Measurements from ENCODE around the gene ZNF566. TPM values are rescaled to one million over a fixed set of nuclear protein-coding genes. Genes with fewer than 3 reads are reported as not detected.

ZNF566 gene
- total RNA-seq, 1 donor from 2014 or later = 20.8 TPM

GRCh38 chr19:36420961-36421748 lies 68.2 kb downstream of the ZNF566 start:
- H3K4me3 Mint-ChIP-seq = no peak overlapping the region
- H3K4me1 Mint-ChIP-seq = peaks cover 21% of the 10 kb centered on the region
- DNase-seq (ENCODE audit: low read depth, low spot score) = no peak
- TF ChIP-seq, protein P1, sequence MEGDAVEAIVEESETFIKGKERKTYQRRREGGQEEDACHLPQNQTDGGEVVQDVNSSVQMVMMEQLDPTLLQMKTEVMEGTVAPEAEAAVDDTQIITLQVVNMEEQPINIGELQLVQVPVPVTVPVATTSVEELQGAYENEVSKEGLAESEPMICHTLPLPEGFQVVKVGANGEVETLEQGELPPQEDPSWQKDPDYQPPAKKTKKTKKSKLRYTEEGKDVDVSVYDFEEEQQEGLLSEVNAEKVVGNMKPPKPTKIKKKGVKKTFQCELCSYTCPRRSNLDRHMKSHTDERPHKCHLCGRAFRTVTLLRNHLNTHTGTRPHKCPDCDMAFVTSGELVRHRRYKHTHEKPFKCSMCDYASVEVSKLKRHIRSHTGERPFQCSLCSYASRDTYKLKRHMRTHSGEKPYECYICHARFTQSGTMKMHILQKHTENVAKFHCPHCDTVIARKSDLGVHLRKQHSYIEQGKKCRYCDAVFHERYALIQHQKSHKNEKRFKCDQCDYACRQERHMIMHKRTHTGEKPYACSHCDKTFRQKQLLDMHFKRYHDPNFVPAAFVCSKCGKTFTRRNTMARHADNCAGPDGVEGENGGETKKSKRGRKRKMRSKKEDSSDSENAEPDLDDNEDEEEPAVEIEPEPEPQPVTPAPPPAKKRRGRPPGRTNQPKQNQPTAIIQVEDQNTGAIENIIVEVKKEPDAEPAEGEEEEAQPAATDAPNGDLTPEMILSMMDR (conservative IDR thresholded peaks at IDR 0.05) = no peak
- no peak overlapping the region for H3K27ac Mint-ChIP-seq (ENCODE audit: unreplicated experiment)
- H3K27me3 Mint-ChIP-seq (ENCODE audit: low read depth) = peaks cover 2% of the 10 kb centered on the region
- peaks cover 17% of the 10 kb centered on the region for H3K36me3 Mint-ChIP-seq (ENCODE audit: low read depth)
- peaks cover 8% of the 10 kb centered on the region for H3K9me3 Mint-ChIP-seq

DNA sequence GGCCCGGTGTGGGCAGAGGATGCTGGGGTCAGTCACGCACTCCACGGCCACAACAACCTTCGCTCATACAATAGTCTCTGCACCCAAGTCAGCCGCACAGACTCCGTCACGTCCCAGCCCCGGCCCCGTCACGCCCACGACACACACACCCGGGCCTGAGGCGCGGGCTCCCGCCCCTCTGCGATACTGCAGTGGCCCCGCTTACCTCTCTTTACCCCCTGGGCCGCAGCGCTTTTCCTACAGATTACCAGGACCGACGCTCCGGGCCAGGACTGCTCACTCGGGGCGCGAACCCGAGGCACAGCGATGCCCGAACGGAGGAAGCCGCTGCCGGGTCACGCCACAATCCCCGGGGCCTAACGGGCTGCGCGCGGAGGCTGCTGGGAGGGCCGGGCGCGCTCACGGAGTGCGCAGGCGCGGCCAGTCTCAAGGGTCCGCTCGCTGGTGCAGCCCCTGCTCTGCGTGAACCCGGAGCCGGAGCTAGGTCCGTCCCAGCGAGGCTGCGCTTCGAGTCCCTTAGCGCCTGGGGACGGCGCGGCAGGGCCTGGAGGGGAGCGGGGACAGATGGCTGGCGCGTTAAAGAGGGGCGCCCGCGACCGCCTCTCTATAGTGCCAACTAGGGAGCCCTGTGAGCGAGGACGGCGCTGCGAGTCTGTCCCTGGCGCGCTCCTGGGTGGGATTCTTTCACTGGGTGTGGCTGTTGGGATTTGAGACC lies 70.9 kb downstream of the ZNF566 start, which contains the start of gene ZFP82:
ZFP82 (minus strand) TSS at position 358 of the 715 bp plus-strand sequence. CDS start 8,855 bp downstream, outside the sequence.
- Mint-ChIP-seq H3K9me3 (peaks cover 5% of the 10 kb centered on the region), H3K36me3 (ENCODE audit: low read depth) (peaks cover 34% of the 10 kb centered on the region), H3K27me3 (ENCODE audit: low read depth) (no peaks in the 10 kb centered on the region), H3K4me3 (peak within 1 kb of the TSS; percentile 97), H3K27ac (ENCODE audit: unreplicated experiment) (peak within 1 kb of the TSS; percentile 98), H3K4me1 (peaks cover 21% of the 10 kb centered on the region)
- peak; percentile 74 for DNase-seq (ENCODE audit: low read depth, low spot score)
- TF ChIP-seq, protein P1 (conservative IDR thresholded peaks at IDR 0.05) = no peak

- Mint-ChIP-seq H3K27ac (ENCODE audit: unreplicated experiment) (peak overlapping the region; percentile 98), H3K9me3 (peaks cover 5% of the 10 kb centered on the region), H3K4me1 (peaks cover 21% of the 10 kb centered on the region), H3K27me3 (ENCODE audit: low read depth) (no peaks in the 10 kb centered on the region), H3K4me3 (peak overlapping the region; percentile 97), H3K36me3 (ENCODE audit: low read depth) (peaks cover 40% of the 10 kb centered on the region)
- TF ChIP-seq, protein P1 (conservative IDR thresholded peaks at IDR 0.05) = no peak
- DNase-seq (ENCODE audit: low read depth, low spot score) = peak; percentile 12
Measured at GRCh38 chr19:36417752-36418286, 71.5 kb downstream of the ZNF566 start.

DNA sequence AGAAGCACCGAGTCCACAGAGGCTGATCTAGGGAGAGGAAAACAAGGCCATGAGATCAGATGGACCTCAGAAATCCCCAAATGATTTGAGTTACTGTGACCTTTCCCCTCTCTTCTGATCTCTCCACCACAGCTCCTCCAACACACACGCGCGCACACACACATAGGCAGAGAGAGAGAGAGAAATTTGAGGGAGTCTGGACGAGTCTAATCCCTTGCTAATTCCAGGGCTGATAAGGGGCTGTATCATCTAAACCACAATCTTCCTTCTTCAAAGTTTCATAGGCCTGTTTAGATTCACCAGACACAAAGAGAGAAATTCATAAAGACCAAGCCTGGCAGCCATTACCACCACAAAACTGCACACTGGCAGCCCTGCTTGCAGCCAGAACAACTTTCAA lies 79.5 kb downstream of the ZNF566 start:
- DNase-seq (ENCODE audit: low read depth, low spot score) = no peak
- Mint-ChIP-seq H3K27ac (ENCODE audit: unreplicated experiment) (no peak overlapping the region), H3K27me3 (ENCODE audit: low read depth) (no peaks in the 10 kb centered on the region), H3K36me3 (ENCODE audit: low read depth) (peaks cover 73% of the 10 kb centered on the region), H3K4me3 (no peak overlapping the region), H3K9me3 (peaks cover 22% of the 10 kb centered on the region), H3K4me1 (no peaks in the 10 kb centered on the region)
- TF ChIP-seq, protein P1 (conservative IDR thresholded peaks at IDR 0.05) = no peak

DNA sequence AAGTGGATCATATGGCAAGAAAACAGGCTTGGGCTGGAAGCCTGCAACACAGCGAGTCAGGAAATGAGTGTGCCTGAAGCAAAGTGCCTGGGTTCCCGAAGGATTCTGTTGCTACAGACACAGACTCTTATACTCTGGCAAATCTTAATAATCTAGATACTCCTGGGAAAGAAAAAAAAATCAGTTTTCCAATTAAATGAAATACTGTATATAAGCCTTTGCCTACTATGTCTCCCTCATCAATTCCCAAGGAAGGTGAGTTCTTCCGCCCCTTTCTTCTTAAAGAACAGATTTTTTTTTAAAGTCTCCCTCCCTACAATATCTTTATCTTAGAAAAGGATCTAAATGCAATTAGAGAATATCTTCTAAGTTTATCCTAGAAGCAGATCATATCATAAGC lies 81.3 kb downstream of the ZNF566 start:
- H3K27me3 Mint-ChIP-seq (ENCODE audit: low read depth) = no peaks in the 10 kb centered on the region
- DNase-seq (ENCODE audit: low read depth, low spot score) = no peak

More for the DNA sequence above, 81.3 kb downstream of the ZNF566 start:
- TF ChIP-seq, protein P1 (conservative IDR thresholded peaks at IDR 0.05) = no peak
- Mint-ChIP-seq H3K9me3 (peaks cover 25% of the 10 kb centered on the region), H3K36me3 (ENCODE audit: low read depth) (peaks cover 75% of the 10 kb centered on the region), H3K4me1 (no peaks in the 10 kb centered on the region), H3K27ac (ENCODE audit: unreplicated experiment) (no peak overlapping the region), H3K4me3 (no peak overlapping the region)

Data from neural crest cell (in vitro differentiated cells).